HCT116 (cell line): Measurements from ENCODE around the gene KCND2. TPM values are rescaled to one million over a fixed set of nuclear protein-coding genes. Genes with fewer than 3 reads are reported as not detected.

Source experiments
- ATAC-seq: fragments of 200-7000 bp; cut with Tn5 transposase; 2 replicates; pipeline ENCODE4 v1.9.1; 2020; ENCODE audit warnings: mild to moderate bottlenecking, moderate library complexity
- BruUV-seq: library from RNA; stranded (reverse); fragments of 400-500 nt; replicated peaks from 2 replicates; lab custom pipeline; 2021; lab: Mats Ljungman, UMichigan
- CTCF ChIA-PET: fragments of 300-600 bp; sonication (Branson Sonifier 250); formaldehyde crosslinking; loops from one replicate; lab custom pipeline; 2021; ENCODE audit warnings: antibody characterized with exemption; lab: Charles Lee
- POLR2A ChIA-PET: fragments of 300-600, 350-600 bp; sonication (Branson Sonifier 250); formaldehyde crosslinking; loops from one replicate; lab custom pipeline; 2021; ENCODE audit warnings: antibody characterized with exemption; lab: Charles Lee
- RAD21 ChIA-PET, 2 experiments: fragments of 300-600 bp; sonication (Branson Sonifier 250); formaldehyde crosslinking; loops; one replicate each; lab custom pipeline; 2023; ENCODE audit warnings: low total read pairs in 2 of 2; ENCODE audit not compliant: uncharacterized antibody in 2 of 2, unreplicated experiment in 2 of 2, low non-redundant PET in 1 of 2; lab: Charles Lee
- DNase-seq: peaks from one replicate; pipeline ENCODE4 v3.0.0-alpha.2; 2010; ENCODE audit warnings: low read depth, low spot score
- H2AFZ ChIP-seq: fragments of 200-600 bp; shearing (Covaris generic), sonication (generic); 2 replicates; pipeline ENCODE4 v1.6.1; 2017; ENCODE audit warnings: low read depth, mixed run types, mixed read lengths, antibody characterized with exemption, low read length; ENCODE audit not compliant: poor library complexity, severe bottlenecking
- H3K27ac ChIP-seq: 2 replicates; pipeline ENCODE4 v1.5.1; 2012; ENCODE audit warnings: low read depth, low read length
- H3K27me3 ChIP-seq: fragments of 200-600 bp; sonication (generic); 2 replicates; pipeline ENCODE4 v1.6.1; 2016; ENCODE audit warnings: mixed run types, low read length, mixed read lengths; ENCODE audit not compliant: insufficient read depth
- H3K36me3 ChIP-seq, 2 experiments: fragments of 200-500 bp in 1 of 2; fragments of 200-600 bp in 1 of 2; sonication (Bioruptor generic) in 1 of 2; sonication (generic) in 1 of 2; 2 replicates each; pipeline versions ENCODE4 v1.5.1 to v1.6.1; 2014 to 2016; ENCODE audit warnings: low read length in 2 of 2, inconsistent platforms in 1 of 2, mixed read lengths in 1 of 2, mixed run types in 1 of 2; ENCODE audit not compliant: insufficient read depth in 2 of 2, control insufficient read depth in 1 of 2
- H3K4me1 ChIP-seq, 2 experiments: fragments of 200-600 bp in 1 of 2; sonication (generic) in 1 of 2; 2 replicates each; pipeline versions ENCODE4 v1.5.1 to v1.6.1; 2012 to 2017; ENCODE audit warnings: low read length in 2 of 2, inconsistent platforms in 1 of 2, mild to moderate bottlenecking in 1 of 2, mixed read lengths in 1 of 2, mixed run types in 1 of 2, moderate library complexity in 1 of 2; ENCODE audit not compliant: insufficient read depth in 2 of 2, control insufficient read depth in 1 of 2
- H3K4me2 ChIP-seq: fragments of 200-600 bp; sonication (generic); 2 replicates; pipeline ENCODE4 v1.6.1; 2017; ENCODE audit warnings: mixed run types, low read length, mixed read lengths
- H3K4me3 ChIP-seq, 2 experiments: fragments of 200-600 bp in 1 of 2; sonication (generic) in 1 of 2; replicated peaks in 1 of 2; 2 replicates each; pipeline ENCODE4 v1.5.1; 2011 to 2016; ENCODE audit warnings: low read length in 2 of 2, control low read depth in 1 of 2, low read depth in 1 of 2, mild to moderate bottlenecking in 1 of 2, mixed read lengths in 1 of 2, mixed run types in 1 of 2
- H3K79me2 ChIP-seq: fragments of 200-600 bp; sonication (generic); 2 replicates; pipeline ENCODE4 v1.6.1; 2017; ENCODE audit warnings: mild to moderate bottlenecking, mixed run types, low read length, moderate library complexity, mixed read lengths; ENCODE audit not compliant: insufficient read depth
- H3K9ac ChIP-seq: fragments of 200-600 bp; sonication (generic); 2 replicates; pipeline ENCODE4 v1.6.1; 2016; ENCODE audit warnings: low read length, mixed read lengths
- H3K9me2 ChIP-seq: fragments of 200-600 bp; sonication (generic), shearing (Covaris generic); 2 replicates; pipeline ENCODE4 v1.6.1; 2017; ENCODE audit warnings: mixed run types, mild to moderate bottlenecking, moderate library complexity; ENCODE audit not compliant: insufficient read depth
- H3K9me3 ChIP-seq, 2 experiments: fragments of 200-500 bp in 1 of 2; fragments of 200-600 bp in 1 of 2; sonication (Bioruptor generic) in 1 of 2; sonication (generic) in 1 of 2; 2 replicates each; pipeline ENCODE4 v1.6.1; 2014 to 2017; ENCODE audit warnings: low read length in 2 of 2, mixed read lengths in 2 of 2, inconsistent platforms in 1 of 2, low read depth in 1 of 2, mild to moderate bottlenecking in 1 of 2, mixed run types in 1 of 2, moderate library complexity in 1 of 2; ENCODE audit not compliant: control insufficient read depth in 1 of 2, insufficient read depth in 1 of 2
- H4K20me1 ChIP-seq: fragments of 200-600 bp; sonication (generic), shearing (Covaris generic); 2 replicates; pipeline ENCODE4 v1.6.1; 2017; ENCODE audit warnings: mixed run types, mild to moderate bottlenecking, moderate library complexity; ENCODE audit not compliant: insufficient read depth
- CBX3 ChIP-seq: IDR thresholded peaks from 2 replicates; pipeline ENCODE4 v1.6.1; 2012; ENCODE audit warnings: low read depth
- EZH2 ChIP-seq: fragments of 200-600 bp; sonication (generic); IDR thresholded peaks from 2 replicates; pipeline ENCODE4 v1.6.1; 2017; ENCODE audit warnings: antibody characterized with exemption, mixed run types
- EZH2phosphoT487 ChIP-seq: fragments of 200-600 bp; IDR thresholded peaks from 2 replicates; pipeline ENCODE4 v1.6.1; 2018; ENCODE audit warnings: antibody characterized with exemption, borderline replicate concordance
- FOSL1 ChIP-seq: IDR thresholded peaks from 2 replicates; pipeline ENCODE4 v1.6.1; 2012; ENCODE audit warnings: low read depth
- POLR2AphosphoS5 ChIP-seq: IDR thresholded peaks from 2 replicates; pipeline ENCODE4 v1.6.1; 2011; ENCODE audit warnings: mild to moderate bottlenecking, low read depth, low read length, moderate library complexity
- SP1 ChIP-seq: IDR thresholded peaks from 2 replicates; pipeline ENCODE4 v1.6.1; 2012; ENCODE audit warnings: low read depth
- TCF7L2 ChIP-seq: IDR thresholded peaks from 2 replicates; pipeline ENCODE4 v1.7.0; 2011; ENCODE audit warnings: borderline replicate concordance, inconsistent platforms; ENCODE audit not compliant: insufficient read depth, insufficient read length; ENCODE audit errors: extremely low read depth
- YY1 ChIP-seq: IDR thresholded peaks from 2 replicates; pipeline ENCODE4 v1.6.1; 2011; ENCODE audit warnings: low read length, low read depth, moderate library complexity, mild to moderate bottlenecking; ENCODE audit not compliant: insufficient replicate concordance; ENCODE audit errors: extremely low read depth
- ZFX ChIP-seq: fragments of 450-650 bp; IDR thresholded peaks from 2 replicates; pipeline ENCODE4 v1.6.1; 2017
- ZNF274 ChIP-seq: fragments of 200-500 bp; sonication (Bioruptor generic); IDR thresholded peaks from 2 replicates; pipeline ENCODE4 v1.6.1; 2014; ENCODE audit warnings: mild to moderate bottlenecking, low read depth, low read length, inconsistent platforms
- intact Hi-C: fragments of 100-400 bp; cut with micrococcal nuclease; formaldehyde crosslinking; loops from 2 replicates; pipeline ENCODE4 v1.10.0; 2022
- total RNA-seq: library from RNA; stranded (reverse); gene quantifications from one replicate; pipeline ENCODE4 v1.2.1, GENCODE V29; 2021; ENCODE audit not compliant: unreplicated experiment
- TF ChIP-seq, protein P1 (sequence below): IDR thresholded peaks from 2 replicates; pipeline ENCODE4 v1.6.1; 2012
- TF ChIP-seq, protein P2 (sequence below): IDR thresholded peaks from 2 replicates; pipeline ENCODE4 v1.6.1; 2012; ENCODE audit warnings: low read depth
- TF ChIP-seq, protein P3 (sequence below), 3 experiments: fragments of 200-600 bp in 1 of 3; sonication (generic) in 1 of 3; IDR thresholded peaks in 2 of 3; conservative IDR thresholded peaks in 1 of 3; 2 replicates each; pipeline ENCODE4 v1.5.1; 2012 to 2017; ENCODE audit warnings: low read depth in 2 of 3, low read length in 2 of 3, antibody characterized with exemption in 1 of 3, borderline replicate concordance in 1 of 3, control low read depth in 1 of 3, mild to moderate bottlenecking in 1 of 3, mixed read lengths in 1 of 3, mixed run types in 1 of 3, moderate library complexity in 1 of 3; ENCODE audit not compliant: insufficient read depth in 1 of 3

KCND2 gene
- total RNA-seq, 1 experiment from 2014 or later: 0.05 TPM

DNA sequence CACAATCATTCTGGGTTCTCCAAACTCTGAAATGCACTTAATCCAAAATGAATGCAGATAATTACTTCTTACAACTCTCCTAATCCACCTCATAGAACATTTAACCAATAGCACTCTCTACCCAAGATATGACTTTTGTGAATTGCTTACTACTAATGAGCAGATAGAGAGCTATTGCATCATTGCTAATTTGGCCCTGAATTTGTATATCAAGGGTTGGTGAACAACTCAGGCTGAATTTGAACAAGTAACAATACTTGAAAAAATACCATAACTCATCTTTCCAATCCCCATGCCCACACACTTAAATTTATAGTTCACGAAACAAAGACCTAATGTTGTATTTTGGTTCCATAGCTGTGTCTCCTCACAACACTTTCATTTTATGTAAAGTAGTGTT, 339.0 kb downstream of the KCND2 start:
- Histone ChIP-seq H3K9ac (no peak overlapping the region), H3K79me2 (no peaks in the 10 kb centered on the region), H3K36me3 (no peaks in the 10 kb centered on the region), H4K20me1 (no peaks in the 10 kb centered on the region), H3K4me1 (no peaks in the 10 kb centered on the region), H3K9me2 (no peaks in the 10 kb centered on the region), H3K27ac (no peak overlapping the region), H3K9me3 (no peaks in the 10 kb centered on the region), H2AFZ (no peak overlapping the region), H3K4me2 (no peak overlapping the region), H3K27me3 (no peaks in the 10 kb centered on the region), H3K4me3 (no peak overlapping the region)
- POLR2A ChIA-PET: no interaction called here
- no TSS peak for BruUV-seq
- TF ChIP-seq, protein P1, sequence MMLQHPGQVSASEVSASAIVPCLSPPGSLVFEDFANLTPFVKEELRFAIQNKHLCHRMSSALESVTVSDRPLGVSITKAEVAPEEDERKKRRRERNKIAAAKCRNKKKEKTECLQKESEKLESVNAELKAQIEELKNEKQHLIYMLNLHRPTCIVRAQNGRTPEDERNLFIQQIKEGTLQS: no peak
- TF ChIP-seq, protein P2, sequence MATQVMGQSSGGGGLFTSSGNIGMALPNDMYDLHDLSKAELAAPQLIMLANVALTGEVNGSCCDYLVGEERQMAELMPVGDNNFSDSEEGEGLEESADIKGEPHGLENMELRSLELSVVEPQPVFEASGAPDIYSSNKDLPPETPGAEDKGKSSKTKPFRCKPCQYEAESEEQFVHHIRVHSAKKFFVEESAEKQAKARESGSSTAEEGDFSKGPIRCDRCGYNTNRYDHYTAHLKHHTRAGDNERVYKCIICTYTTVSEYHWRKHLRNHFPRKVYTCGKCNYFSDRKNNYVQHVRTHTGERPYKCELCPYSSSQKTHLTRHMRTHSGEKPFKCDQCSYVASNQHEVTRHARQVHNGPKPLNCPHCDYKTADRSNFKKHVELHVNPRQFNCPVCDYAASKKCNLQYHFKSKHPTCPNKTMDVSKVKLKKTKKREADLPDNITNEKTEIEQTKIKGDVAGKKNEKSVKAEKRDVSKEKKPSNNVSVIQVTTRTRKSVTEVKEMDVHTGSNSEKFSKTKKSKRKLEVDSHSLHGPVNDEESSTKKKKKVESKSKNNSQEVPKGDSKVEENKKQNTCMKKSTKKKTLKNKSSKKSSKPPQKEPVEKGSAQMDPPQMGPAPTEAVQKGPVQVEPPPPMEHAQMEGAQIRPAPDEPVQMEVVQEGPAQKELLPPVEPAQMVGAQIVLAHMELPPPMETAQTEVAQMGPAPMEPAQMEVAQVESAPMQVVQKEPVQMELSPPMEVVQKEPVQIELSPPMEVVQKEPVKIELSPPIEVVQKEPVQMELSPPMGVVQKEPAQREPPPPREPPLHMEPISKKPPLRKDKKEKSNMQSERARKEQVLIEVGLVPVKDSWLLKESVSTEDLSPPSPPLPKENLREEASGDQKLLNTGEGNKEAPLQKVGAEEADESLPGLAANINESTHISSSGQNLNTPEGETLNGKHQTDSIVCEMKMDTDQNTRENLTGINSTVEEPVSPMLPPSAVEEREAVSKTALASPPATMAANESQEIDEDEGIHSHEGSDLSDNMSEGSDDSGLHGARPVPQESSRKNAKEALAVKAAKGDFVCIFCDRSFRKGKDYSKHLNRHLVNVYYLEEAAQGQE: no peak
- TF ChIP-seq TCF7L2 (no peak), FOSL1 (no peak), ZFX (no peak), SP1 (no peak), YY1 (no peak), CBX3 (no peak), ZNF274 (no peak), EZH2phosphoT487 (no peak), POLR2AphosphoS5 (no peak), EZH2 (no peak)
- TF ChIP-seq, protein P3, sequence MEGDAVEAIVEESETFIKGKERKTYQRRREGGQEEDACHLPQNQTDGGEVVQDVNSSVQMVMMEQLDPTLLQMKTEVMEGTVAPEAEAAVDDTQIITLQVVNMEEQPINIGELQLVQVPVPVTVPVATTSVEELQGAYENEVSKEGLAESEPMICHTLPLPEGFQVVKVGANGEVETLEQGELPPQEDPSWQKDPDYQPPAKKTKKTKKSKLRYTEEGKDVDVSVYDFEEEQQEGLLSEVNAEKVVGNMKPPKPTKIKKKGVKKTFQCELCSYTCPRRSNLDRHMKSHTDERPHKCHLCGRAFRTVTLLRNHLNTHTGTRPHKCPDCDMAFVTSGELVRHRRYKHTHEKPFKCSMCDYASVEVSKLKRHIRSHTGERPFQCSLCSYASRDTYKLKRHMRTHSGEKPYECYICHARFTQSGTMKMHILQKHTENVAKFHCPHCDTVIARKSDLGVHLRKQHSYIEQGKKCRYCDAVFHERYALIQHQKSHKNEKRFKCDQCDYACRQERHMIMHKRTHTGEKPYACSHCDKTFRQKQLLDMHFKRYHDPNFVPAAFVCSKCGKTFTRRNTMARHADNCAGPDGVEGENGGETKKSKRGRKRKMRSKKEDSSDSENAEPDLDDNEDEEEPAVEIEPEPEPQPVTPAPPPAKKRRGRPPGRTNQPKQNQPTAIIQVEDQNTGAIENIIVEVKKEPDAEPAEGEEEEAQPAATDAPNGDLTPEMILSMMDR (IDR thresholded peaks at IDR 0.05 in 2 of 3, conservative IDR thresholded peaks at IDR 0.05 in 1 of 3; ENCODE audit: borderline replicate concordance in 1 of 3, insufficient read depth in 1 of 3, low read depth in 2 of 3, low read length in 2 of 3): no peak
- RAD21 ChIA-PET: no interaction called here
- CTCF ChIA-PET: no interaction called here
- no peak for DNase-seq
- no peak for ATAC-seq
- intact Hi-C loops: no loop called here
